Sigmoid colon (tissue), 7 donors: ENCODE data around the gene HAGH. TPM values are rescaled to one million over a fixed set of nuclear protein-coding genes. Genes with fewer than 3 reads are reported as not detected.

Source experiments
- DNase-seq: peaks from one replicate; pipeline ENCODE4 v3.0.0-alpha.2; 2019
- H3K27ac ChIP-seq, 4 donors: fragments of 200-600 bp; sonication (generic); one replicate each; pipeline ENCODE4 v1.5.1; 2016 to 2019; ENCODE audit warnings: mild to moderate bottlenecking in 1 of 4
- H3K27me3 ChIP-seq, 3 donors: fragments of 200-600 bp; sonication (generic); one replicate each; pipeline ENCODE4 v1.5.1; 2019; ENCODE audit warnings: mild to moderate bottlenecking in 1 of 3
- H3K36me3 ChIP-seq, 4 donors: fragments of 200-600 bp; sonication (generic); one replicate each; pipeline ENCODE4 v1.5.1; 2016 to 2019
- H3K4me1 ChIP-seq, 4 donors: fragments of 200-600 bp; sonication (generic); one replicate each; pipeline ENCODE4 v1.5.1; 2017 to 2019
- H3K4me3 ChIP-seq, 4 donors: fragments of 200-600 bp; sonication (generic); one replicate each; pipeline ENCODE4 v1.5.1; 2017 to 2019; ENCODE audit warnings: mild to moderate bottlenecking in 2 of 4, moderate library complexity in 1 of 4
- H3K9me3 ChIP-seq, 4 donors: fragments of 200-600 bp in 3 of 4; sonication (generic) in 3 of 4; one replicate each; pipeline versions ENCODE4 v1.5.1 to v1.6.1; 2013 to 2019
- CTCF ChIP-seq, 4 experiments: fragments of 450-650 bp in 3 of 4; fragments of 200-600 bp in 1 of 4; IDR thresholded peaks; one replicate each; pipeline ENCODE4 v1.5.1; 2016 to 2019; ENCODE audit warnings: antibody characterized with exemption in 4 of 4, mild to moderate bottlenecking in 3 of 4, moderate library complexity in 2 of 4
- EP300 ChIP-seq, 4 donors: sonication (generic); formaldehyde crosslinking; IDR thresholded peaks; one replicate each; pipeline ENCODE4 v1.6.1; 2017; ENCODE audit warnings: antibody characterized with exemption in 4 of 4
- POLR2A ChIP-seq, 2 donors: fragments of 450-650 bp; IDR thresholded peaks; one replicate each; pipeline ENCODE4 v1.6.1; 2016; ENCODE audit warnings: antibody characterized with exemption in 2 of 2, mild to moderate bottlenecking in 2 of 2, moderate library complexity in 2 of 2
- POLR2AphosphoS5 ChIP-seq, 4 donors: sonication (generic); formaldehyde crosslinking; IDR thresholded peaks; one replicate each; pipeline ENCODE4 v1.6.1; 2017; ENCODE audit warnings: antibody characterized with exemption in 4 of 4
- WGBS, 2 donors: extraction: QIAGEN DNeasy Blood & Tissue Kit; methylation state at CpG; one replicate each; pipeline ENCODE4 v1.1.7; 2013; 5-methylcytosine and 5-hydroxymethylcytosine counted together
- intact Hi-C: fragments of 100-400 bp; cut with DNase I; formaldehyde crosslinking; loops from one replicate; pipeline ENCODE4 v1.15.1; 2023
- polyA plus RNA-seq, 3 donors: library from polyadenylated mRNA; stranded (reverse); fragments of 200-250 nt; gene quantifications; one replicate each; pipeline ENCODE4 v1.2.3, GENCODE V29; 2013
- total RNA-seq, 4 donors: library from RNA; depleted of rRNA; stranded (reverse); fragments of >200 nt; gene quantifications; one replicate each; pipeline ENCODE4 v1.1.0, GENCODE V29; 2016
- donor health status: healthy with polysubstance abuse.
- donor health status: Bipolar disorder and iron deficiency.
- donor health status: healthy.

HAGH gene
- total and polyA plus RNA-seq, 7 donors, result 54.1 to 163 (median 86.9) TPM

- intact Hi-C loops, result no loop called here
- no peak for DNase-seq
- WGBS, 2 donors, result 95 to 97% methylated on average over 27 of the region's 27 CpGs
- TF ChIP-seq POLR2AphosphoS5 (IDR thresholded peaks at IDR 0.05) (no peak), CTCF (IDR thresholded peaks at IDR 0.05) (no peak), POLR2A (IDR thresholded peaks at IDR 0.05) (no peak), EP300 (IDR thresholded peaks at IDR 0.05) (no peak)
- H3K27ac ChIP-seq, result no peak overlapping the region
- H3K9me3 ChIP-seq, result no peaks in the 10 kb centered on the region
- H3K4me1 ChIP-seq, result no peaks in the 10 kb centered on the region
- no peaks in the 10 kb centered on the region for H3K27me3 ChIP-seq
- H3K36me3 ChIP-seq, result peaks cover 42 to 92% (median 51%) of the 10 kb centered on the region in 4 donors
- no peak overlapping the region for H3K4me3 ChIP-seq
These were observed 8.3 kb downstream of the HAGH start for GRCh38 chr16:1818204-1818872.

- no peak for DNase-seq
- Histone ChIP-seq H3K4me1 (peaks cover 0 to 4% (median 0%) of the 10 kb centered on the region in 4 donors), H3K9me3 (no peaks in the 10 kb centered on the region), H3K36me3 (peaks cover 42 to 95% (median 50%) of the 10 kb centered on the region in 4 donors), H3K27ac (no peak overlapping the region), H3K4me3 (no peak overlapping the region), H3K27me3 (no peaks in the 10 kb centered on the region)
- intact Hi-C loops, result no loop called here
- 94% methylated on average over 17 of the region's 17 CpGs for WGBS, 2 donors
- TF ChIP-seq POLR2AphosphoS5 (IDR thresholded peaks at IDR 0.05), result no peak
- TF ChIP-seq EP300 (IDR thresholded peaks at IDR 0.05), result no peak
- no peak for TF ChIP-seq CTCF (IDR thresholded peaks at IDR 0.05)
These were observed 8.9 kb downstream of the HAGH start for GRCh38 chr16:1817716-1818115.

- Histone ChIP-seq H3K36me3 (peaks cover 37 to 90% (median 46%) of the 10 kb centered on the region in 4 donors), H3K27ac (no peak overlapping the region), H3K4me1 (peaks cover 0 to 6% (median 0%) of the 10 kb centered on the region in 4 donors), H3K27me3 (no peaks in the 10 kb centered on the region), H3K4me3 (no peak overlapping the region), H3K9me3 (no peaks in the 10 kb centered on the region)
- intact Hi-C loops, result no loop called here
- 95 to 96% methylated on average over 9 of the region's 9 CpGs for WGBS, 2 donors
- no peak for DNase-seq
- TF ChIP-seq POLR2A (IDR thresholded peaks at IDR 0.05) (no peak), CTCF (IDR thresholded peaks at IDR 0.05) (no peak), EP300 (IDR thresholded peaks at IDR 0.05) (no peak), POLR2AphosphoS5 (IDR thresholded peaks at IDR 0.05) (no peak)
These were observed 9.4 kb downstream of the HAGH start for GRCh38 chr16:1817276-1817589.

GRCh38 chr16:1816396-1817275 is 10.0 kb downstream of the HAGH start:
- Histone ChIP-seq H3K27me3 (no peaks in the 10 kb centered on the region), H3K36me3 (peaks cover 32 to 84% (median 41%) of the 10 kb centered on the region in 4 donors), H3K4me1 (peaks cover 0 to 6% (median 0%) of the 10 kb centered on the region in 4 donors), H3K27ac (no peak overlapping the region), H3K9me3 (no peaks in the 10 kb centered on the region), H3K4me3 (no peak overlapping the region)
- DNase-seq, result no peak
- TF ChIP-seq CTCF (IDR thresholded peaks at IDR 0.05) (no peak), EP300 (IDR thresholded peaks at IDR 0.05) (no peak), POLR2AphosphoS5 (IDR thresholded peaks at IDR 0.05) (no peak), POLR2A (IDR thresholded peaks at IDR 0.05) (no peak)
- 95 to 96% methylated on average over 40 of the region's 40 CpGs for WGBS, 2 donors
- intact Hi-C loops, result no loop called here
